Skeletal muscle satellite cell (primary cell): Measurements from ENCODE around the gene NAAA.
"Not testable (repeated sequence)": the region's sequence is repeated elsewhere in the genome, so short reads cannot be mapped to it uniquely, and the experiment has no call there.

Source experiments
- H3K27me3 ChIP-seq: 2 replicates; pipeline ENCODE4 v1.7.0; 2013; ENCODE audit warnings: low read length; ENCODE audit not compliant: control insufficient read depth, insufficient read depth
- H3K36me3 ChIP-seq: 2 replicates; pipeline ENCODE4 v1.7.0; 2013; ENCODE audit warnings: mild to moderate bottlenecking, control low read depth, low read length; ENCODE audit not compliant: insufficient read depth
- H3K4me1 ChIP-seq: 2 replicates; pipeline ENCODE4 v1.7.0; 2013; ENCODE audit warnings: low read length; ENCODE audit not compliant: control insufficient read depth, insufficient read depth
- H3K4me2 ChIP-seq: 2 replicates; pipeline ENCODE4 v1.7.0; 2013; ENCODE audit warnings: mild to moderate bottlenecking, low read length
- H3K4me3 ChIP-seq: 2 replicates; pipeline ENCODE4 v1.7.0; 2013; ENCODE audit warnings: low read length
- H3K9ac ChIP-seq: 2 replicates; pipeline ENCODE4 v1.7.0; 2013; ENCODE audit warnings: mild to moderate bottlenecking, low read depth, low read length, moderate library complexity
- H3K9me3 ChIP-seq: replicated peaks from 2 replicates; pipeline ENCODE4 v1.7.0; 2013; ENCODE audit warnings: mild to moderate bottlenecking, control low read depth, low read length

NAAA gene

DNA sequence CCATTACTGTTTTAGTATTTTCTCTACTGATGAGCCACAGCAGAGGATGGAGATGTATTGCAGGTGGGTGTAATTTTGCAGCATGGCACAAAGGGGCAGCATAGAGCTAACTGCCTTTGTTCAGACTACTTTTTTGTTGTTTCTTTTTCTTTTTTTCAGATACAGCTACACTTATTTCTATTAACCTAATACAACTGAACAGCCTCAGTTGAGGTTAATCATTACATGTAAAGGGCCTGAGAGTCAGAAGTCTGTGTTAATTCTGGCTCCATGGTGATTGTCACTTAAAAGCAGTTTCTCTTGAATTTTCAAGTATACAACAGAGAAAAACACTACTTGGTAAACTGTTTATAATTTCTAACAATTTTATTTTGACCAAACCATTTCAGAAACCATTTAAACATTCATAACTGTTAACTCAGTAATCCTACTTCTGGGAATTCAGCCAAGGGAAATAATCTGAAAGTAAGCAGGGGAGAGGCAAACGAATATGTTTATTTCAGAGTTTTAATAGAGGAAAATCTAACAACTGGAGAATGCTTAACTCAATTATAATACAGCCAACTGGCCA, 24.6 kb downstream of the NAAA start:
- Histone ChIP-seq H3K36me3 (peaks cover 12% of the 10 kb centered on the region), H3K4me2 (peak overlapping the region; percentile 52)

DNA sequence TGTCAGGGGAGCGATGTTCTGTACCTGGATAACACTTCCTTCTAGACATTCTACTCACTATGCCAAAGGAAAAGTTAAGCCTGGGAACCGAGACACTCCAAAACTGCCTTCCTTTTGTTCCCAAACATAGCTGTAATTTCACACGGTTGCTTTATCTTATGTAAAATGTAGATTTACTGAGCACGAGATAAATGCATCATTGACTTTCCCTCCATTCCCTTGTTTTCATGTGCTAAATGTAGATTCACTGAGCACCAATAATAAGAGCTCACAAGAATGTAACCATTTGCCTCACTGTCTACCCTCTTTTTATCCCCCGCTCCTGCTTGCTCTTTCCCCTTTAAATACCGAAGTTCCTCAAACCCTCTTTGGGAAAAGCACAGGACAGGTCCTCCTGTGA, 27.8 kb downstream of the NAAA start:
- peaks cover 8% of the 10 kb centered on the region for H3K4me1 ChIP-seq
- no peaks in the 10 kb centered on the region for H3K36me3 ChIP-seq
- no peak overlapping the region for H3K4me2 ChIP-seq
- no peaks in the 10 kb centered on the region for H3K9me3 ChIP-seq
- no peak overlapping the region for H3K4me3 ChIP-seq
- H3K9ac ChIP-seq = no peak overlapping the region
- no peaks in the 10 kb centered on the region for H3K27me3 ChIP-seq

More for the DNA sequence above, 24.6 kb downstream of the NAAA start:
- Histone ChIP-seq H3K9me3 (no peaks in the 10 kb centered on the region), H3K9ac (peak overlapping the region; percentile 35), H3K27me3 (no peaks in the 10 kb centered on the region), H3K4me3 (no peak overlapping the region), H3K4me1 (peaks cover 3% of the 10 kb centered on the region)

DNA sequence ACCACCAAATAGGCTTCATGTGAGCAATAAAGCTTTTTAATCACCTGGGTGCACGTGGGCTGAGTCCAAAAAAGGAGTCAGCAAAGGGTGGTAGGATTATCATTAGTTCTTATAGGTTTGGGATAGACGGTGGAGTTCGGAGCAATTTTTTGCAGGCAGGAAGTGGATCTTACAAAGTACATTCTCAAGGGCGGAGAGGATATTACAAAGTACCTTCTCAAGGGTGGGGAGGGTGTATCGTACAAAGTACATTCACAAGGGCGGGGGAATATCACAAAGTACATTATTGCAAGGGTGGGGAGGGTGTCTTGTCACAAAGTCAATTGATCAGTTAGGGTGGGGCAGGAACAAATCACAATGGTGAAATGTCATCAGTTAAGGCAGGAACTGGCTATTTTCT, 30.0 kb downstream of the NAAA start:
- H3K27me3 ChIP-seq, H3K4me1 ChIP-seq, H3K9ac ChIP-seq, H3K4me3 ChIP-seq, H3K36me3 ChIP-seq, H3K9me3 ChIP-seq, H3K4me2 ChIP-seq: not testable (repeated sequence)

DNA sequence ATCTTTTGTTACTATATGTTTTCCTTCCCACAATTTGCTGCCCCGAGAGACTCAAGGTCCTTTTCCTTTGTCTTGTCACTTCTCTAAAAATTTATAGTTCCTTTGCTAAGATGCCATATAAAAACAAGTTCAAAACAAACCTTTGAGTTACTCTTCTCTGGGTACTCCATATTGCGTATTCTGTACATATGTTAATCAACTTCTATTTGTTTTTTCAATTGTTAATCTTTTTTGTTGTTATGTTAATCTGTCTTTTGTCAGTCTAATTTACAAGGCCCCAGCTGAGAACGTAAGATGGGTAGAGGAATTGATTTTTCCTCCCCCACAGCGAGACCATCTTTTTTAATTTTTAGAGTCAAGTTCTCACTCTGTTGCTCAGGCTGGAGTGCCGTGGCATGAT, 31.4 kb downstream of the NAAA start:
- Histone ChIP-seq H3K4me1 (peaks cover 5% of the 10 kb centered on the region), H3K9me3 (no peaks in the 10 kb centered on the region), H3K9ac (no peak overlapping the region), H3K4me3 (no peak overlapping the region), H3K27me3 (no peaks in the 10 kb centered on the region), H3K36me3 (no peaks in the 10 kb centered on the region), H3K4me2 (no peak overlapping the region)

DNA sequence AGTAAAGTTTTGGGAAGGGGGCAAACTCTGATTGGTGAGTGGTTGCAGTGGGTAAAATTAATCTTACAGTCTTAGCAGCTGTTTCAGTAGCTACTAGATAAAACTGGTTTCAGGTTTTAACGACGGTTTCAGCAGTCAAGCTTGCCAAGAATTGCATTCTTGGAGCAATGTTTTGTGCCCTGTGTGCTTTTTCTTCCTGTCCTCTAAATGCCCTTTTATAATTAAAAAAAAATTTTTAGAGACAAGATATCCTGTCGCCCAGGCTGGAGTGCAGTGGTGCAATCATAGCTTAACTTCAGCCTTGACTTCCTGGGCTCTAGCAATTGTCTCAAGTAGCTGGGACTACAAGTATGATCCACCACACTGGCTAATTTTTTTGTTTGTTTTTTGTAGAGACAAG, 32.3 kb downstream of the NAAA start:
- peak overlapping the region; percentile 28 for H3K4me2 ChIP-seq
- no peaks in the 10 kb centered on the region for H3K36me3 ChIP-seq
- no peak overlapping the region for H3K4me3 ChIP-seq
- no peaks in the 10 kb centered on the region for H3K9me3 ChIP-seq
- peaks cover 5% of the 10 kb centered on the region for H3K4me1 ChIP-seq
- no peaks in the 10 kb centered on the region for H3K27me3 ChIP-seq
- H3K9ac ChIP-seq = no peak overlapping the region

DNA sequence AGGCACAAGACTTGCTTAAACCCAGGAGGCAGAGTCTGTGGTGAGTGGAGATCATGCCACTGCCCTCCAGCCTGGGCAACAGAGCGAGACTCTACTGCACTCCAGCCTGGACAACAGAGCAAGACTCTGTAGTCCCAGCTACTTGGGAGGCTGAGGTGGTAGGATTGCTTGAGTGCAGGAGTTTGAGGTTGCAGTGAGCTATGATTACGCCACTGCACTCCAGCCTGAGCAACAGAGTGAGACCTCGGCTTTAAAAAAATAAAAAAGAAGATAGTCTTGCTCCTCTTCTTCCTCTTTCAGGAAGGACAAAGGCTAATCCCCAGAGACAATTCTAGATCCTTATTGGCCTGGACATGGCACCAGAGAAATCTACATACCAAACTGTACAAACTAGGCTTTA, 32.8 kb downstream of the NAAA start:
- no peaks in the 10 kb centered on the region for H3K27me3 ChIP-seq

DNA sequence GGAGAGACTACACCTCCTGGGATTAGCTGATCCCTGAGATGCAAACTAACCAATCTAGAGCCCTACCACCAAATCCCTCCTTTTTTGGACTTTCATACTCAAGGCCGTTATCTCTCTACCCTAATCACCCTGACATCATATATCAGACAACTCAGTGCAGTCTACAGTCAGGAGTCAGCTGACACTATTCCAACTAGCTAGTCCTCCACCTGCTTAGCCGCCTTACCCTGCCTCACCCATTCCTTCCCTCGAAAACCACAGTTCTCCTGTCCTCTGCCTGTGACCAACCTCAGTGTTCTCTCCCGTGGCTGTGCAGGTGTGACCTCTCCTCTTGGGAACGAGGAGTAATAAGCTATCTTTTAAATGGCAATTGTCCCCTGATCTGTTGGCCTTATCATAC, 36.7 kb downstream of the NAAA start:
- H3K4me2 ChIP-seq = no peak overlapping the region
- H3K9ac ChIP-seq = no peak overlapping the region
- no peak overlapping the region for H3K4me3 ChIP-seq
- H3K36me3 ChIP-seq = no peaks in the 10 kb centered on the region
- peaks cover 11% of the 10 kb centered on the region for H3K27me3 ChIP-seq
- H3K4me1 ChIP-seq = peaks cover 5% of the 10 kb centered on the region
- no peaks in the 10 kb centered on the region for H3K9me3 ChIP-seq

More for the DNA sequence above, 32.8 kb downstream of the NAAA start:
- peak overlapping the region; percentile 28 for H3K4me2 ChIP-seq
- no peak overlapping the region for H3K9ac ChIP-seq
- H3K4me3 ChIP-seq = no peak overlapping the region
- H3K9me3 ChIP-seq = no peaks in the 10 kb centered on the region
- peaks cover 5% of the 10 kb centered on the region for H3K4me1 ChIP-seq
- no peaks in the 10 kb centered on the region for H3K36me3 ChIP-seq

DNA sequence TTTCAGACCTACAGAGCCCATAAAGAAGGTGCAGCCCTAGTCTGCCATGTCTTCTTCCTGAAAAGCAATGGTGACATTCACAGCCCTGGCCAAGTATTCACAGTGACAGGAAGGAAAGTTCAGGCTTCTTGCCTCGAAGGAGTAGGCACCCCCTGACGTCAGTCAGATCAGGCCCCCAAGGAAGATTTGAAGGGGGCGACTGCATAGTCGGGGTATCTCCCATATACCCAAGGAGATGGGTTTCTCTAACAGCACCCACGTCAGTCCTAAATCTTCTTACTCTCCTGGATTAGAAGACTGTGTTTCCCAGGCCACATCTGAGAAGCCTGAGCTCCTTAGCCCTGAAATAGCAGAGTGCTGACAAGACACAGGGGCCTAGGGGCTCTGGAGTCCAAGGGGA, 38.5 kb downstream of the NAAA start, which contains the start of gene PPEF2:
PPEF2 (minus strand) TSS at position 101 of the 400 bp plus-strand sequence. CDS start 6,127 bp downstream, outside the sequence.
- H3K4me1 ChIP-seq = no peaks in the 10 kb centered on the region
- no peaks in the 10 kb centered on the region for H3K36me3 ChIP-seq
- H3K27me3 ChIP-seq = peaks cover 11% of the 10 kb centered on the region
- no peaks in the 10 kb centered on the region for H3K9me3 ChIP-seq
- no peak within 1 kb of the TSS for H3K4me3 ChIP-seq
- no peak within 1 kb of the TSS for H3K9ac ChIP-seq
- no peak within 1 kb of the TSS for H3K4me2 ChIP-seq

DNA sequence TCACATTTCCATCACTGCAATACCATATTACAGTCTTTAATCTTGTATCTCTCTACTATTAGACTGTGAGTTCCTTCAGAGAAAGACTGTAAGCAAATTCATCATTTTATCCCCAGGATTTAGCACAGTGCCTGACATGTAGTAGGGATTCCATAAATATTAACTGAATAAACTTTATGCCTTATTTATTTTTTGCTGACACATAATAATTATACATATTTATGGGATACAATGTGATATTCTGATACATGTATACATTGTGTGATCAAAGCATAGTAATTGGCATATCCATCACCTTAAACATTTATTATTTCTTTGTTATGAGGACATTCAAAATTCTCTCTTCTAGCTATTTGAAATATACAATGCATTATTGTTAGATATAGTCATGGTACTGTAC, 42.3 kb downstream of the NAAA start:
- peaks cover 11% of the 10 kb centered on the region for H3K27me3 ChIP-seq
- no peak overlapping the region for H3K4me2 ChIP-seq
- H3K36me3 ChIP-seq = no peaks in the 10 kb centered on the region
- H3K9me3 ChIP-seq = no peaks in the 10 kb centered on the region
- no peaks in the 10 kb centered on the region for H3K4me1 ChIP-seq
- H3K9ac ChIP-seq = no peak overlapping the region
- H3K4me3 ChIP-seq = no peak overlapping the region

DNA sequence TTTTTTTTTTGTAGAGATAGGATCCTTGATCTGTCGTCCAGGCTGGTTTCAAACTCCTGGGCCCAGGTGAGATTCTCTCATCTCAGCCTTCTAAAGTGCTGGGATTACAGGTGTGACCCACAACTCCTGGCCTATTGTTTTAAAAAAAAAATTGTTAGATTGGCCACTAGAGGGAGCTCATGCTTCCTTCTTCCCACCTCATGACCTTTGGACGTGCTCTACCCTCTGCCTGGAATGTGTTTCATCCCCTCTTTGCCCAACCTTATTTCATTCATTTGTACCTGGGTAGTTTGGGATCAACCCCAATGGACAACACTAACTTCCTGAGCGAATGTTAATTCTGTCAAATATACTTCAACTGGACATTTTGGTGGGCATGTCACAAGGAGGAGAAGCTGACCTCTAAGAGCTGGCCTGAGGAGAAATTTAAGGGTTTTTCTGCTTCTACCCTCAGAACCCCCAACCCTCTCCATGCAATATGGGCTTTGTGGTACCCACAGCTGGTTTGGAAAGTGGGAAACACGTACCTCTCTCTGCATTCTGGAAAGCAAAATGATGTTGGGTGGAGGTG, 45.0 kb downstream of the NAAA start:
- peaks cover 12% of the 10 kb centered on the region for H3K27me3 ChIP-seq
- H3K4me1 ChIP-seq = no peaks in the 10 kb centered on the region
- no peak overlapping the region for H3K9ac ChIP-seq
- H3K4me3 ChIP-seq = no peak overlapping the region
- H3K4me2 ChIP-seq = no peak overlapping the region
- no peaks in the 10 kb centered on the region for H3K9me3 ChIP-seq
- no peaks in the 10 kb centered on the region for H3K36me3 ChIP-seq

DNA sequence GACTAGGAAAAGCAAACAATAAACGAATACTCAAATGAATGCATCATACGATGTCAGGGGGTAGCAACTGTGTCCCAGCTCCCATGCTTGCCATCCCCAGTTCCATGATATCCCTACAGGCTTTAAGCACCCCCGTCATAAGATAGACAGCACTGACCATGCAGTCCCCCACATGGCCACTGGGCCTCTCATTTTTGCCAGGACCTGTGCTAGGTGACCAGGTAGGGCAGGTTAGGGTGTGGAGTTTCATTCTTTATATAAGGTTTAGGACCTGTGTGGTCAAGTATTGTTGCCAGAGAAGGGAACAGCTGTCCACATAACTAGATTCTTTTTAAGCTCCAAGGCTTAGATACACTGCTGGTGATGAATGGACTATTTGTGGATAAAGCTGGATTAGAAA, 48.3 kb downstream of the NAAA start:
- Histone ChIP-seq H3K27me3 (peaks cover 34% of the 10 kb centered on the region), H3K9ac (no peak overlapping the region), H3K4me2 (no peak overlapping the region), H3K36me3 (no peaks in the 10 kb centered on the region), H3K4me1 (no peaks in the 10 kb centered on the region), H3K4me3 (no peak overlapping the region), H3K9me3 (no peaks in the 10 kb centered on the region)

DNA sequence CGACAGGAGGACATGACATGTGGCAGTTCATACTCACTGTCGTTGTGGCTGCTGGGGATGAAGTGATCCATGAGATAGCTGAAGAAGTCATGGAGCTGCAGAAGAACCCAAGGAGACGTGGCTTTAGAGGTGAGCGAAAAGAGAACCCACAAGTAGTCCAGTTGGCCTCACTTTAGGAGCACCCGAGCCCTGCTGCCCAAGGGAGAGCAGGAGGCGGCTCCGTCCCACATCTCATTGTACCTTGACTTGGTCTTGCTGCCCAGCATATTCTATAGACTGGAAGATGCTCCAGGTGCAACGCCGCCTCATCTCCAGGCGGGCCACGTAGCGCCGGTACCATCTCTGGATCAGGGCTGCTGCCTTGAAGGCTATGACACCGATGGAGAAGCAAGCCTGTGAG, 49.2 kb downstream of the NAAA start:
- Histone ChIP-seq H3K36me3 (no peaks in the 10 kb centered on the region), H3K27me3 (peaks cover 34% of the 10 kb centered on the region), H3K4me3 (no peak overlapping the region), H3K9me3 (no peaks in the 10 kb centered on the region), H3K9ac (no peak overlapping the region), H3K4me2 (no peak overlapping the region), H3K4me1 (no peaks in the 10 kb centered on the region)
